ENCODE results near the gene ACSF2.
A peak's percentile ranks its signal among the peaks of the same experiment; 100 is the strongest.
"Not testable (repeated sequence)": the region's sequence is repeated elsewhere in the genome, so short reads cannot be mapped to it uniquely, and the experiment has no call there.

The ACSF2 gene

DNA sequence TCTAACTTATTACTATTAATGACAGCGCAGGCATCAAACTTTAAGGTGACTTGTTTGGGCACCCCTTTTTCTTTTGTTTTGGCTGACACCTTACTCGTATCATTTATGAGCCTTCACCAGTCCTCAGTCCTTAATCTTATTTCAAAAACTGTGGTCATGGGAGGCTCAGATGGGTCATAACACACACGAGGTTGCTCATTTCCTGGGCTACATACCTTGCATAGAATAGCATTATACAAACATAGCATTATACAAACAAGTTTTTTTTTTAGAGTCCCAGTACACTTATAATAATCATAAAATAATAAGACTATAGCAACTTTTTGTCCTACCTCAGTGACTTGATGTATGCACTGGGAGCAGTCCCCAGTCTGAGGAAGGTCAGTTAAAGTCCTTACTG is 11.2 kb upstream of the ACSF2 start:
- DNase-seq = no peak

DNA sequence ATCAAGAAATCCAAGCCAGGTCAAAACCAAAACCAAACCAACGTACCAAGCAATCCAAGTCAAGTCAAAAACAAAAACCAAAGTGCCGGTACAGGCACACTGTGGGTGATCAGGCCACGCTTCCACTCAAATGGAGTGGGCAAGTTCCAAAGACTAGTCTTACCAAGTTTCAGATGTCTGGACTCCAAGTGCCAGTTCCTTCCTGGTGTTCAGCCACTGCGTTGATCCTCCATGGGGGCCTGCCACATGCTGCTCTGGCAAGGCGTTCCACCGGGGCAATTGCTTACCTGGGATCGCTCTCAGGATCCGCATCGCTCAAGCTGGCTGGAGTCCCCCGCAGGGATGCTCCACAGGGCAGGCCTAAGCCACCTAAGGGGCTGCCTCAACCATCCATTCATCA is 6.4 kb upstream of the ACSF2 start:
- DNase-seq = not testable (repeated sequence)

DNA sequence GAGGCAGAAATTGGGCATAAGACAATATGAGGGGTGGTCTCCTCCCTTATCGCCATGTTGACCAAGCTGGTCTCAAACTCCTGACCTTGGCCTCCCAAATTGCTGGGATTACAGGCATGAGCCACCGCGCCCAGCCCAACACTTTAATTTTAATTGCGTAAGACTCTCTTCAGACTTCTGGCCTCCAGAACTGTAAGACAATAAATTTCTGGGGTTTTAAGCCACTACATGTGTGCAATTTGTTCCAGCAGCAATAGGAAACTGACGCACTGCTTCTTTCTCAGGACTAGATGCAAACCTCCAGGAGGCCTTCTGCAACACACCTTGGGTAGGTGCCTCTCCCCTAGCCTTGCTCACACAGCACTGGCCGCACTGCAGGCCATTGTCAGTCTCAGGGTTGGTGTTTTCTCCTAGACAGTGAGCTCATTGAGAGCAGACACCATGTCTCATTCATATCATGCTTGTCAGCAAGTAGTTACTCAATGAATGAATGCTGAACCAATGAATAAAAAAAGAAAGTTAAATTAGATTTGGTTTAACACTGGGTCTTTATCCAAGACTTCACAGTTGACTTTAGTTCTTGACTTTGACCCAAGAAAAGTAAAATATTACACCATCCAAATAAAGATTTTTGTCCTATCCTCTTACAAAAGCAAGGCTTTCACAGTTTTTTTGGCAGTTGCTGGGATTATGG is 5.5 kb upstream of the ACSF2 start:
- no peak for DNase-seq

DNA sequence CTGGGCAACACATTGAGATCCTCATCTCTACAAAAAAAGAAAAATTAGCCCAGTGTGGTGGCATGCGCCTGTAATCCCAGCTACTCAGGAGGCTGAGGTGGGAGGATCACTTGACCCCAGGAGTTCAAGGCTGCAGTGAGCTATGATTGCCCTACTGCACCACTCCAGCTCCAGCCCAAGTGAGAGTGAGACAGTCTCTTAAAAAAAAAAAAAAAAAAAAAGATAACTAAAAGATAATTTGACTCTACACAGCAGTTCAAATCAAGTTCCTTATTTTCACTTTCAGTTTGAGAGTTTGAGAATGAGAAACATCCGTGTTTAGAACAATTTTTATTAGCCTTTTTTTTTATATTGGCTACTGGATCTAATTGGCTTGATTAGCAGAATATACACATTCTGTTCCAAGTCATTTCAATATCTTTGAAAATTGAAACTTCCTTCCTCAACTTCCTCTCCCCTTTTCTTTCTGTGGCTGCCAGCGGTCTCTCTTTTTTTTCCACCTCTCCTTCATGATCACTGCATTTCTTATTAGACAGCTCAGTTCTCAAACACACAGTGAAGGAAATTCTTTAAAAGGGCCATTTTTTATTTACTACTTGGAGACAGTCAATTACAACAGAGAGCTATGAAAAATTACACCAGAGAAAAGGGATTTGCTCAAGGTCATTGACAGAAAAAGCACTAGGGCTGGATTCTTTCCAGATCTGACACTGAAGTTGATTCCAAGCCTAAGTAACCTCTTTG is 4.5 kb upstream of the ACSF2 start:
- DNase-seq = no peak

DNA sequence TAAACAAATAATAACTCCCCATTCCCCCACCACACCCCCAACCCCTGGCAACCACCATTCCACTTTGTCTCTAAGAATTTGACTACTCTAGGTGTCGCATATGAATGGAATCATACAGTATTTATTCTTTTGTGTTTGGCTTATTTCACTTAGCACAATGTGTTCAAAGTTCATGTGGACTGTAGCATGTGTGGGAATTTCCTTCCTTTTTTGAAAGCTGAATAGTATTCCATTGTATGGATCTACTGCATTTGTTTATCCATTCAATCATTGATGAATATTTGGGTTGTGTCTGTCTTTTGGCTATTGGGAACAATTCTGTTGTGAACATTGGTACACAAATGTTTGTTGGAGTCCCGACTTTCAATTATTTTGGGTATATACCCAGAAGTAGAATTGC is 3.3 kb upstream of the ACSF2 start:
- DNase-seq = no peak

DNA sequence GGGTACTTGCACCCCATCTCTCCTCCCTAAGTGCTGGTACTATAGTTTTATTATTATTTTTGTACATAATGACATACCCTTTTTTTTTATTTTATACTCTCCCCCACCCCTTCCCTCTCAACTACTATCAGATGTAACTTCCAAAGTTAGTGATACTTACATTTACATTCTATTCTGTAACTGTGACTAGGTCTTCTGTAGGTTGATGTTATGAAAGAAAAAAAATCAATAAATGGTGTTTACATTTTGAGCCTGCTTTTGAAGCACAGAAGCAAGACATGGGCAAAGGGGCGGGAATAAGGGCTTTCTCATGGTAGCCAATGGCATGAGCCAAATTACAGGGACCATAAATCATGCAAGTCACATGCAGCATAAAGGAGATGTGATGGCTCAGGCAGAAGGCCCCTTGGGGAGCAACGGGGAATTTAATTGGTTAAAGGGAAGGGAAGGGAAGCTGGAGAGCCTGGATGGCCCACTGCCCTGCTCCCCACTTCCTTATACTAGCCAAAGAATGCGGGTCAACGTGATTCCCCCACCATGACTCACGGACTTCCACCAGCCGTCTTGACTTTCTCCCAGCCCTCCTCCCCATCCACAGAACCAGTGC is 2.4 kb upstream of the ACSF2 start:
- peak; percentile 21 for DNase-seq

DNA sequence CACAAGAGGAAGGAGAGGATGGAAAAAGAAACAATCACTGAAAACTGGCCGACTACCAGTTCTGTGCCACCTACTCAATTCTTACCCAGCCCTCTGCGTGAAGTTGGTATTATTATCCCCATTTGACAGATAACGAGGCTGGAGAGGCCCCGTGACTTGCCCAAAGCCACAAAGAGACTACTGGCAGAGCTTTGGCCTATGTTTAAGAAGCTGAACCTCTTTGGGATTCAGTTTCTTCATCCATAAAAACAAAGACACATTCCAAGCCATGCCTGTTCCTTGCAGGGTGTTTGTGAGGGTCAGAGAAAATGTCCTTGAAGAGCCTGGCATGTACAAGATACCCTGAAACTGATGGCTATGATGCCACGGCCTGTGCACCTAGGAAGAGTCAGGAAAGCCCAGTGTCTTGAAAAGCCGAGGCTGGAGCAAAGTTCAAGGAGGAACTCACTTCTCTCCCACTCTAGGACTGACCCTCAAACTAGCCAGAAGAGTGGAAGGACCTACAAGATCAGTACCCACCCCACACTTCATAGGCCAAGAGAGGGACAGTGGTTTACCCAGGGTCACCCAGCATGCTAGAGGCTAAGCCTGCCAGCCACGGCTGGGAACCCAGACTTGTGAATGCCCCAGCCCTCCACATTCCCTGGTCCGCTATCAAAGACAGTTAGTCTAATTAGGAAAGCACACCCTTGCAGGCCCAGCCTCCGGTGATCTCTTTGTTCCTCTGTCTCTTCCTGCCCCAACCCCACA is 1.6 kb upstream of the ACSF2 start:
- DNase-seq = no peak

DNA sequence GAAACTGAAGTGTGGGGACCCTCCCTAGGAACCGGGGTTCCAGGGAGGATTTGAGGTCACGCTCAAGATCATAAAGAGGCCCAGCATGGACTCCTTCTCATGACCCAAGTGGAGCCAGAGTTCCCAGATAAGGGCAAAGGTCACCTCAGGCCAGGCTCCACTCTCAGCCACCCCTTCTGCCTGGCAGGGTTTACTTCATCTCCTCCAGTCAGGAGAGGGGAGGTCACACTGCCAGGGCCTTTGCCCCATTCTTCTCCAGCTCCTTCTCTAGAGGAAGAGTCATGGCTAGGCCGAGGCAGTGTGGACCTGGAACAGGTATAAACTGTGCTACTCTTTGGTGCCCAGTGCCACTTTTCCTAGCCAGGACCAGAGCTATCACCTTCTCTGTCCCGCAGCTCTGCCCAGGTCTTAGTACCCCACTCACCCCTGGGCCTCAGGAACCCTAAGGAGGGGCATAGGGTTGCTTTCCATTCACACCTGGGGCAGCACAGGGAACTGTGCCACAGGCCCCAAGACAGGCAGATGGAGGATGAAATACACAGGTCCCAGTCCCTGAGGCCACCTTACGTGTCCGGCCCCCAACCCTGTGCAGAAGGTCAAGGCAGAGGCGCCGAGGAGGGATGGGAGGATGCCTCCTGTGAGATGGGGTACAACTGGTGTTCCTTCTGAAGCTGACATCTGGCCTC is 879 bp upstream of the ACSF2 start:
- DNase-seq = no peak

DNA sequence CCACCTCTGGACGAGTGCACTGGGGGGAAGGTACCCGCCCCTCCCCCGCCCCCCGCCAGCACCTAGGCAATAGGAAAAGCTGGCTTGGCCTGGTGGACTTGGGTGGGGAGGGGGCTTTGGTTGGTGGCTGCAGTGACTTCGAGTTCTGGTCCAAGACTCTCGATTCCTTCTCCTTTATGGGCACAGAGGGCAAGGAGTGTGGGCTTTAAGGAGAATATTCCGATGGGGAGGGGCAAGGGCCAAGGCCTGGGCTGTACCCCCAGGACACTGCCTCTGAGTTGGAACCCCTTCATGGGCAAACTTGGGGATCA is 409 bp downstream of the ACSF2 start:
- no peak for DNase-seq

DNA sequence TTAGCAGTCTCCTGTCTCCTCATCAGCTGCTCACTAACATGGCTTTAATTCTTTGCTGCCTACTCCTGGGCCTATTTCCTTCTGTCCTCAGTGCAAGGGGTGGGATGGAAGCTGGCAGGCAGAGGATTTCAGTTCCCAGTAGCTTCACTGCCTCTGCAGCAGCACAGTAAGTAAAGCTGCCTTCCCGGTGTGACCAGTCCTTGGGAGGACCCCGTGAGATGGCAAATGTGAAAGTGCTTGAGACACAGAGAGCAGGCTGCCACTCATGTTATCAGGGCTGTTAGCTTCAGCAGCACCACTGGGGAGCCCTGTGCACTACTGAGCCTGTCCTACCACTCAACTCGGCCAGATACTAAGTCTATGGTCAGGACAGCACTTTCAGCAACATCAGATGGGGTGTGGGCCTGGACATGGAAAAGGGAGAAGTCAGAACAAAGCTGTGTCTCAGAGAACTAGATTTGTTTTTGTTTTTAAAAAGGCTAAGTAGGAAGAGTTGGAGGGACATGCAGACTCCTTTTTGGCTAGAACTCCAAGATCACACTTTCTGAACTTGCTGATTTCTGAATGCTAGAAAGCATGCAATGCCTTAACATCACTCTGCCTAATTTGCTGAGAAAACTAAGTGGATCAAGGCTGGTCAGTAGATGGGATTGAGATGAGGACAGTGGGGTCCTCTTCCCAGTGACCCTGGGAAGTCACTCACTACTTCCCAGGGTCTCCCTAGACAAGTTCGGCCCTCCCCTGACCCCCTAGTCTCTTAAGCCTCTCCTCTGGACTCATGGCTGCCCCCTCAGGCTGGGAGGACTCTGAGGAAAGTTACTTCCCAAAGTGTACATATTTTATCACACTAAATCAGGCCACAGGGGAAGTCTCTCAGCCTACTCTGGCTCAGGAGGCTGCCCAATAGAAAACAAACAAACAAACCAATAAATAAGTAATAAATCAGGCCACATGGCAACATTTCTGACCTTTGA is 1.1 kb downstream of the ACSF2 start:
- DNase-seq = no peak

DNA sequence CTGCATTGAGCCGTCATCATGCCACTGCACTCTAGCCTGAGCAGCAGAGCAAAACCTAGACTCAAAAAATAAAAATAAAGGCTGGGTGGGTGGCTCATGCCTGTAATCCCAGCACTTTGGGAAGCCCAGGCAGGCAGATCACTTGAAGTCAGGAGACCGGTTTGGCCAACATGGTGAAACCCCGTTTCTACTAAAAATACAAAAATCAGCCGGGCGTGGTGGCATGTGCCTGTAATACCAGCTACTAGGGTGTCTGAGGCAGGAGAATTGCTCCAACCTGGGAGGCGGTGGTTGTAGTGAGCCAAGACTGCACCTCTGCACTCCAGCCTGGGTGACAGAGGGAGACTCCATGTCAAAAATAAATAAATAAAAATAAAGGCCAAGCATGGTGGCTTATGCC is 2.1 kb downstream of the ACSF2 start:
- not testable (repeated sequence) for DNase-seq

DNA sequence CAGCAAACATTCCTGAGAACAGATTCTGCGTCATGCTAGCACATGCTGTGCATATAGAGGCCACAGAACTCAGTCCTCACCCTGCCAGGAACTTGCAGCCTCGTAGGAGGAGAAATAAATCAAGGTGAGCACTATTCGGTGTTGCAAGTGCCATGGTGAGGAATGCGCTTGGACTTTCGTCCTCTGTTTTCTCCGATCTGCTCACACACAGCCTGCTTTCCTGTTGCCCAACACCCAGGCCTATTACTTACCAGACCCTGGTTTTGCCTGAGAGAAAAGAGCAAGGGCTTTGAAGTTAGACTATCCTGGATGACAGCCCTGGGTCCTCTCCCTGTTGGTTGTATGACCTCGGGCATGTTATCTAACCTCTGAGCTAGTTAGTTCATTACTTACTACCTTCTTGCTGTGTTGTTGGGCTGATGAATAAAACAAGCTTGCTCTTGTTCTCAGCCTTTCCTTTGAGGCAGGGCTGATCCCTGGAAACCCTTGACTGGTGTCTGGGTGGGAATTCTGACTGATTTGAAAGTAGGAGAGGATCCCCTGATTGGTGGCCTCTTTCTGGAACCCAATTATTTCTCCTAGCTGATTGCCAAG is 2.9 kb downstream of the ACSF2 start:
- no peak for DNase-seq

DNA sequence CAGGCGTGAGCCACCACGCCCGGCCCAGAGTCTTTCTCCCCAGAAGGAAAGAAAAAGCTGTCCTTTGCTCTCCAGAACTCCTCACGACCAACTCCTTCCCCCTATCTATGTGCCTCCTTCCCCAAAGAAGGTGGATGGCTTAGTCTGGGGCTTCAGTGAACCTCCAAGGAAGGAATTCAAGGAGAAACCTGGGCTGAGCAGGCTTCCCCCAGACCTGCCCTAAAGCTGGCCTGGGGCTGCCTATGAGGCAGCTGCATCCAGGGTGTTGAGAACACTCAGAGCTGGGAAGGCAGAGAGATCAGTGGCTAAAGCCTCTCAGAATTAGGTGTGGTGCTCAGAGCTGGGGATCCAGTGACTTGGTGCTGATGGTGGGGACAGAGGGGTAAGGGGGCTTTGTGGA is 3.8 kb downstream of the ACSF2 start:
- DNase-seq = no peak

DNA sequence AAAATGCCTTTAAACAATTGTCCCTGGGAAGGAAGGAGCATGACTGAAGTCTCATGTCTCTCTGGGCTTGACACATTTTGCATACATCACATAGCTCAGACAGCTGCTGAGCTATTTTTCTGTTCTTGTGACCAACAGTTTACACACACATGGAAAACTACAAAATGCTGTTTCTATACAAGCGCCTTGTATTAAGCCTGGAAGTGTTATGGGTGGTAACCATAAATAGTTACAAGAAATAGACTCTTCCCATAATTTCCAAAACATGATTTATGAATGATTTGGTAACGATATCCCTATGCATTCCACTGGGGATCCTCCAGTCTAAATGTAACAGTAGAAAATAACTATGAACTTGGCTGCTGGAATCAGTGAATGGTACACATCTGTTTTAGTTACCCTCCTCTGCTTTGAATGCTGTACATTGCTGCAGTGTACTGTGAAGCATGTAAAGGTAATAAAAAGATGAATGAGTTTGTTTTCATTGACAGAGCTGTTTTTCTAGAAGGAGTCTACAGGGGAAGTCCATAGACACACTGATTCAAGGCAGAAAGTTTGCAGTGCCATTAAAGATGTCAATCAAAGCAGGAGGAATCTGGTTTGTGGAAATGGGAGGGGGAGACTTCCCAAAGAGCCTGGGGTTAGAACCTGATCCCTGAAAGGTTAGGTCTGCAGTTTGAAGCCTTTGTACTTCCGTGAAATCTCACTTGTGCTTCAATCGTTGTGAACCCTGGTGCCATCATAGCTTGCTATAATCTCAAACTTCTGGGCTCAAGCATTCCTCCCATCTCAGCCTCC is 5.0 kb downstream of the ACSF2 start:
- no peak for DNase-seq

DNA sequence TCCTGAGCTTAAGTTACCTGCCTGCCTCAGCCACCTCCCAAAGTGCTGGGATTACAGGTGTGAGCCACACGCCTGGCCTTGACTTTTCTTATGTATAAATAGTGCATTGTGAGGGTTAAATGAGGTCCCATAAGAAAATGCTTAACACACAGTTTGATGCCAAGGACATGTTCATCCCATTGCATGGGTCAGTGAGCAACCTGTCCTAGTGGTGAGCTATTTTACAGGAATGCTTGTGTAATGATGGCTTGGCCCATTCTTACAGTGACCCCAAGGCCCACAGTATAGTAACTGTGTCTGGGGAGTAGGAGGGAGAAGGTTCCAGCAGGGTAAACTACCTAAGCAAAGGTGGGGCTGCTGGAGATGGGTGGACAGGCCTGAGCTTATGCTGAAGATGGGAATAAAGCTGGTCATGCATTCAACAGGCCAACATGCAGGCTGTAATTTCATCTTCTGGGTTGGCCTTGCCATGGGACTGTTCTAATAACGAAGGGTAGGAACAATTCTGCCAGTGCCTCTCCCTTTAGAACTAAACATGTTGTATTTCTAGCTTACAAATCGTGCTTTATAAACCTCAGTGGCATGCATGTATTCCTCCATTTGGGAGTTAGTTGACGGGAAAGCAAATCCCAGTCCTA is 6.2 kb downstream of the ACSF2 start:
- no peak for DNase-seq

DNA sequence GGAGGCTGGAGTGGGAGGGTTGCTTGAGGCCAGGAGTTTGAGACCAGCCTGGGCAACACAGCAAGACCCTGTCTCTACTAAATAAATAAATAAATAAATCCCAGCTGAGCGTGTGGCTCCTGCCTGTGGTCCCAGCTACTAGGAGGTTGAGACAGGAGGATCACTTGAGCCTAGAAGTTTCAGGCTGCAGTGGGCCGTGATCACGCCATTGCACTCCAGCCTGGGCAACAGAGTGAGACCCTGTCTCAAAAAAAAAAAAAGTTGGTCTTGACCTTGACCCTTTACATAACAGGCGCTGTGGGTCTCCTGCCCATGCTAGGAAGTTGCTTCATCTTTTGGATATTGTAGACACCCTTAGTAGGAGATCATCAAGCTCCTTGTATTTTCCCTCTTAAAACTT is 11.4 kb downstream of the ACSF2 start:
- no peak for DNase-seq

DNA sequence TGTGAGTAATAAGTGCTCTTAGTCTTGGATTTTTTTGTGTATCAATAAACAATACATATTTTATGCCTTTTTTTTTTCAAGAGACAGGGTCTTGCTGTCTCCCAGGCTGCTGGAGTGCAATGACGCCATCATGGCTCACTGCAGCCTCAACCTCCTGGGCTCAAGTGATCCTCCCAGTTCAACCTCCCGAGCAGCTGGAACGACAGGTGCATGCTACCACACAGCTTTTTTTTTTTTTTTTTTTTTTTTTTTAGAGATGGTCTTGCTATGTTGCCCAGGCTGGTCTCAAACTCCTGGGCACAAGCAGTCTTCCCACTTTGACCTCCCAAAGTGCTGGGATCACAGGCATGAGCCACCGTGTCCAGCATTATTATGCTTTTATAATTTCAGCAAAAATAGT is 13.0 kb downstream of the ACSF2 start:
- no peak for DNase-seq

DNA sequence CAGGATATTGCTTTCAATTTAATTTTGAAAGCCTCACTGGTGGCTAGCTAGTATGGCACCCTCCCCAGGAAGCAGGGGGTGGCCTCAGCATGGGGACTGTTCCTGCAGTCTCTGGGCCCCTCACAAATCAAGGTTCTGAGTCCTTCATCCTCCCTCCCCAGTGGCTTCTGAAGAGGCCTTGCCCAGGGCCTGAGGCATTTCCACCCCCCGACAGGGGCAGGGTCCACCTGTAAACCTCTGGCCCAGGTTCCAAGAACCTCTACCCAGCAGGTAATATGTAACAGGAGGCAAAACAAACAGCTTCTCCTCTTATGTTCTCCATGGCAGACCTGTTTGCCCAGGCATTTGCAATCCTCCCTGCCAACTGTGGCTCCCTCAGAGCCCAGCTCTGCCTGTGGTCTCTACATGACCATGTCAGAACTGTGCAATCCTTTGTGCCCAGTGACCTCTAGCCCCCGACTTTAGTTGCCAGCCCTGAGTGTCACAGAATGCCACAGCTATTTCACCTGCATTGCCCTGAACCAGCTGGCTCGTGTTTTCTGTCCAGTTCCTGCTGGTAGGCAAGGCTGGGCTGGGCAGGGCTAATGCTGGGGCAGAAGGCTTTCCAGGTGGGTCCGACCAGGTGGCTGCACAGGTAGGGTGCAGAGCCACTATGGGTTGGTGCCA is 14.3 kb downstream of the ACSF2 start:
- no peak for DNase-seq

Data from CD4-positive, alpha-beta T cell treated with Interleukin-15 for 1 hour (primary cell).